AG09319 (cell line): Measurements from ENCODE around the gene ANGPTL7.

Experiments
- DNase-seq: peaks from one replicate; pipeline ENCODE4 v3.0.0-alpha.2; 2010; ENCODE audit warnings: low read depth; ENCODE audit errors: extremely low read depth
- CTCF ChIP-seq: IDR thresholded peaks from 2 replicates; pipeline ENCODE4 v1.5.1; 2011; ENCODE audit warnings: low read depth, mild to moderate bottlenecking, inconsistent platforms, low read length, moderate library complexity

The ANGPTL7 gene

GRCh38 chr1:11188381-11188780, 774 bp upstream of the ANGPTL7 start:
- DNase-seq: no peak
- no peak for TF ChIP-seq CTCF

- no peak for DNase-seq
- no peak for TF ChIP-seq CTCF
Measured at GRCh38 chr1:11193376-11193775, 4.2 kb downstream of the ANGPTL7 start.

GRCh38 chr1:11194407-11195176, 5.4 kb downstream of the ANGPTL7 start:
- DNase-seq: no peak
- TF ChIP-seq CTCF: no peak

GRCh38 chr1:11196945-11197344, 7.8 kb downstream of the ANGPTL7 start:
- no peak for TF ChIP-seq CTCF
- no peak for DNase-seq

GRCh38 chr1:11197359-11197758, 8.2 kb downstream of the ANGPTL7 start:
- no peak for TF ChIP-seq CTCF
- no peak for DNase-seq

- DNase-seq: no peak
- no peak for TF ChIP-seq CTCF
Measured at GRCh38 chr1:11198257-11198656, 9.1 kb downstream of the ANGPTL7 start.

GRCh38 chr1:11198851-11199594, 9.9 kb downstream of the ANGPTL7 start:
- TF ChIP-seq CTCF: no peak
- DNase-seq: no peak
